Esophagus squamous epithelium (tissue), 5 donors: ENCODE results near the gene OSBPL10. TPM values are rescaled to one million over a fixed set of nuclear protein-coding genes. Genes with fewer than 3 reads are reported as not detected.

Experiments used
- DNase-seq: peaks from one replicate; lab custom pipeline; 2025; lab: John Stamatoyannopoulos, UW
- H3K27ac ChIP-seq, 4 donors: fragments of 200-600 bp; sonication (generic); one replicate each; pipeline ENCODE4 v1.5.1; 2016 to 2019; ENCODE audit warnings: mild to moderate bottlenecking in 1 of 4
- H3K27me3 ChIP-seq, 4 donors: fragments of 200-600 bp; sonication (generic); 1 replicate in 3 of 4; 2 replicates in 1 of 4; pipeline versions ENCODE4 v1.5.1 to v1.6.0; 2017 to 2021; ENCODE audit warnings: antibody characterized with exemption in 1 of 4
- H3K36me3 ChIP-seq, 3 donors: fragments of 200-600 bp; sonication (generic); one replicate each; pipeline ENCODE4 v1.5.1; 2016 to 2019
- H3K4me1 ChIP-seq, 3 donors: fragments of 200-600 bp; sonication (generic); one replicate each; pipeline ENCODE4 v1.5.1; 2017 to 2019
- H3K4me3 ChIP-seq, 4 donors: fragments of 200-600 bp; sonication (generic); 1 replicate in 3 of 4; 2 replicates in 1 of 4; pipeline ENCODE4 v1.5.1; 2016 to 2019; ENCODE audit warnings: mild to moderate bottlenecking in 2 of 4, moderate library complexity in 1 of 4
- H3K9me3 ChIP-seq, 3 donors: fragments of 200-600 bp; sonication (generic); one replicate each; pipeline ENCODE4 v1.5.1; 2016 to 2019
- POLR2A ChIP-seq, 4 donors: fragments of 450-650 bp; IDR thresholded peaks; one replicate each; pipeline ENCODE4 v1.6.1; 2017; ENCODE audit warnings: antibody characterized with exemption in 4 of 4, mild to moderate bottlenecking in 4 of 4, moderate library complexity in 3 of 4
- WGBS, 2 donors: methylation state at CpG; one replicate each; pipeline ENCODE4 v1.1.5; 2018; 5-methylcytosine and 5-hydroxymethylcytosine counted together
- intact Hi-C: fragments of 100-400 bp; cut with DNase I; formaldehyde crosslinking; loops from one replicate; pipeline ENCODE4 v1.15.0; 2022
- total RNA-seq, 4 donors: library from RNA; depleted of rRNA; stranded (reverse); fragments of >200 nt; gene quantifications; one replicate each; pipeline ENCODE4 v1.1.0, GENCODE V29; 2016
- TF ChIP-seq, protein P1 (sequence below), 6 experiments: fragments of 450-650 bp in 4 of 6; fragments of 200-600 bp in 2 of 6; sonication (generic) in 2 of 6; IDR thresholded peaks; one replicate each; pipeline ENCODE4 v1.5.1; 2016 to 2019; ENCODE audit warnings: antibody characterized with exemption in 6 of 6, mild to moderate bottlenecking in 4 of 6, moderate library complexity in 4 of 6
- donor health status: DM: yes; HTN: yes; CAD: no.

Gene OSBPL10
- total RNA-seq, 4 donors from 2014 or later, result 13.8 to 65.3 (median 41.0) TPM

DNA sequence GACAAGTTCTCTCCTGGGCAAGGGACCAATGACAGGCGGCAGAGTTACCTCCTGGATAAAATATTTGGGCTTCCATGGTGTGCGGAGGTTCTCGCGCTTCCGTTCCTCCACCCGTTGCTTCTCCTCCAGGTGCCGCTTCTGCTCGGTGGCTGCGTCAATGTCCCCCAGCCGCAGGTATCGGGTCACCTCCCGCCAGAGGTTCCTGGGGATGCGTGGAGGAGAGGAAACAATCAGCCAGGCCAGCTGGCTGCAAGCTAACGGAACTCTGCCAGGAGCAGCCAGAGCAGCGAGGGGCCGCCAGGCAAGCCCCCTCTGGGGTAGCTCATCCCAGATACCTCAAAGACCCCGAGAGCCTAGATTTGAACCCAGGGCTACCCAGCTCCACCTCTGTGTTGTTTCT, 317.0 kb downstream of the OSBPL10 start:
- H3K4me3 ChIP-seq, result no peak overlapping the region
- no peaks in the 10 kb centered on the region for H3K27me3 ChIP-seq
- peaks cover 0 to 63% (median 0%) of the 10 kb centered on the region in 3 donors for H3K36me3 ChIP-seq
- WGBS, 2 donors, result 100% methylated on average over 3 to 4 of the region's 17 CpGs
- TF ChIP-seq, protein P1, sequence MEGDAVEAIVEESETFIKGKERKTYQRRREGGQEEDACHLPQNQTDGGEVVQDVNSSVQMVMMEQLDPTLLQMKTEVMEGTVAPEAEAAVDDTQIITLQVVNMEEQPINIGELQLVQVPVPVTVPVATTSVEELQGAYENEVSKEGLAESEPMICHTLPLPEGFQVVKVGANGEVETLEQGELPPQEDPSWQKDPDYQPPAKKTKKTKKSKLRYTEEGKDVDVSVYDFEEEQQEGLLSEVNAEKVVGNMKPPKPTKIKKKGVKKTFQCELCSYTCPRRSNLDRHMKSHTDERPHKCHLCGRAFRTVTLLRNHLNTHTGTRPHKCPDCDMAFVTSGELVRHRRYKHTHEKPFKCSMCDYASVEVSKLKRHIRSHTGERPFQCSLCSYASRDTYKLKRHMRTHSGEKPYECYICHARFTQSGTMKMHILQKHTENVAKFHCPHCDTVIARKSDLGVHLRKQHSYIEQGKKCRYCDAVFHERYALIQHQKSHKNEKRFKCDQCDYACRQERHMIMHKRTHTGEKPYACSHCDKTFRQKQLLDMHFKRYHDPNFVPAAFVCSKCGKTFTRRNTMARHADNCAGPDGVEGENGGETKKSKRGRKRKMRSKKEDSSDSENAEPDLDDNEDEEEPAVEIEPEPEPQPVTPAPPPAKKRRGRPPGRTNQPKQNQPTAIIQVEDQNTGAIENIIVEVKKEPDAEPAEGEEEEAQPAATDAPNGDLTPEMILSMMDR (IDR thresholded peaks at IDR 0.05), result no peak
- TF ChIP-seq POLR2A (IDR thresholded peaks at IDR 0.05), result no peak
- no peak overlapping the region for H3K27ac ChIP-seq
- intact Hi-C loops, result no loop called here
- H3K9me3 ChIP-seq, result no peaks in the 10 kb centered on the region
- peaks cover 0 to 6% (median 0%) of the 10 kb centered on the region in 3 donors for H3K4me1 ChIP-seq
- no peak for DNase-seq

DNA sequence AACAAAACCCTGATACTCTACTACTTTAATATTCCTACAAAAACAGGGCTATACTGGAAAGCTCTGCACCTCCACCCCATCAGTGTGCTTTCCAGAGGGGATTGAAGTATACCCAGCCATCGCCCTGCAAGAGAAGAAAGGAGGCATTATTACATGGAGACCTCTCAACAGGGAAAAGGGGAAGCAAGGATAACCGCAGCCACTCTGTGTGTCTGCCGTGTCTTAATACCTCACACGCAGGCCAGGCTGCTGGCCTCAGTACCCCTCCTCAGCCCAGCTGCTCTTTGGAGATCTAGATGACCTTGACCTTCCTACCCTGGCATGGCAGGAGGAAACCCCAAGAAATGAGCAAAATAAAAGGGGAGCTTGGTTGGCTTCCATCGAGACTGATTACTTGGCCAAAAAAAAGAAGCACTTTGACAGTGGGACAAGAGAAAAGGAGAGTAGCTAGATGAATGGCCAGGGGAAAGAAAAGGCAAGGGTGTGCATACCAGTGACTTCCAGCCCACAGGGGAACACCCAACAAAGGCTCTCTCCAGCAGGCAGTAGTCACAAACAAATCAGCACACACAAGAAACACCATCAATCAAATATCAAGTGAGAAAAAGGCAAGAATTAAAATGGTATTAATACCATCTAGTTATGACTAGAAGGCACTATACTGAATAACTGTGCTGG, 318.9 kb downstream of the OSBPL10 start:
- intact Hi-C loops, result no loop called here
- DNase-seq, result no peak
- WGBS, 2 donors, result 86 to 88% methylated on average over 5 of the region's 5 CpGs
- no peak overlapping the region for H3K27ac ChIP-seq
- H3K27me3 ChIP-seq, result no peaks in the 10 kb centered on the region
- no peak overlapping the region for H3K4me3 ChIP-seq
- H3K4me1 ChIP-seq, result peaks cover 0 to 6% (median 0%) of the 10 kb centered on the region in 3 donors
- no peaks in the 10 kb centered on the region for H3K9me3 ChIP-seq
- H3K36me3 ChIP-seq, result peaks cover 0 to 66% (median 0%) of the 10 kb centered on the region in 3 donors
- TF ChIP-seq, protein P1 (IDR thresholded peaks at IDR 0.05), result no peak
- no peak for TF ChIP-seq POLR2A (IDR thresholded peaks at IDR 0.05)

DNA sequence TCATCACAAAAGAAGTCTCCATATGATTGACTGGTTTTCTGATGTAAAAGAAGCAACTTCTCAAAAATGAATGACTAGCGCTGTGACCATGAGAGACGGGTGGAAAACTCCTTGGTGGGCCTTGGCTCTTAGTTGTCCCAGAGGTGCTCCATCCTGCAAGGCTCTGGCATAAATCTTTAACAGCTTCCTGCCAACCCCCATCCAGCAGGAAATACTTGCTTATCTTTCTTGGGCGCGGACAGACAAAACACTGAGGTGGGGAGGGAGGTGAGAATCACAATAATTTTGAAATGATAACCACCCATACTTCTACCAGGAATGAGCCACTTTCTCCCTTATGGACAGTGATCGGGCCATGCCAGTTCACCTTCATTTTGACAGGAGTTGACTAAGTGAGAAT, 319.8 kb downstream of the OSBPL10 start:
- peaks cover 0 to 6% (median 0%) of the 10 kb centered on the region in 3 donors for H3K4me1 ChIP-seq
- no peaks in the 10 kb centered on the region for H3K27me3 ChIP-seq
- no peak overlapping the region for H3K4me3 ChIP-seq
- H3K36me3 ChIP-seq, result peaks cover 0 to 70% (median 0%) of the 10 kb centered on the region in 3 donors
- H3K9me3 ChIP-seq, result peaks cover 0 to under 1% (median 0%) of the 10 kb centered on the region in 3 donors
- DNase-seq, result no peak
- TF ChIP-seq POLR2A (IDR thresholded peaks at IDR 0.05), result no peak
- TF ChIP-seq, protein P1 (IDR thresholded peaks at IDR 0.05), result no peak
- WGBS, 2 donors, result 81 to 87% methylated on average over 5 of the region's 5 CpGs
- H3K27ac ChIP-seq, result no peak overlapping the region
- intact Hi-C loops, result no loop called here

DNA sequence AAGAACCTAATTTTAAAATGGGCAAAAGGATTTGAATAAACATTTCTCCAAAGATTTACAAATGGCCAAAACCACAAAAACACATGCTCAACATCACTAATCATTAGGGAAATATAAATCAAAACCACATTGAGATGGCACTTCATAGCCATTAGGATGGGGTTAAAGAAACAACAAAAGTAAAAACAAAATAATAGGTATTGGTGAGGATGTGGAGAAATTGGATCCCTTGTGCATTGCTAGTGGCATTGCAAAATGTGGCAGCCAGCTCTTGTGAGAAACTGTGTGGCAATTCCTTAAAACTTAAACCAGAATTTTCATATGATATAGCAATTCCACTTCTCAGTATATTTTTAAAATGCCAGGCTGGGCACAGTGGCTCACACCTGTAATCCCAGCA, 321.8 kb downstream of the OSBPL10 start:
- no peak overlapping the region for H3K4me3 ChIP-seq
- H3K27me3 ChIP-seq, result no peaks in the 10 kb centered on the region
- intact Hi-C loops, result no loop called here
- peaks cover 0 to 19% (median 8%) of the 10 kb centered on the region in 3 donors for H3K9me3 ChIP-seq
- peaks cover 0 to 65% (median 0%) of the 10 kb centered on the region in 3 donors for H3K36me3 ChIP-seq
- H3K4me1 ChIP-seq, result peaks cover 0 to 6% (median 0%) of the 10 kb centered on the region in 3 donors
- no peak for DNase-seq
- H3K27ac ChIP-seq, result no peak overlapping the region
- TF ChIP-seq POLR2A (IDR thresholded peaks at IDR 0.05), result no peak
- TF ChIP-seq, protein P1 (IDR thresholded peaks at IDR 0.05), result no peak

DNA sequence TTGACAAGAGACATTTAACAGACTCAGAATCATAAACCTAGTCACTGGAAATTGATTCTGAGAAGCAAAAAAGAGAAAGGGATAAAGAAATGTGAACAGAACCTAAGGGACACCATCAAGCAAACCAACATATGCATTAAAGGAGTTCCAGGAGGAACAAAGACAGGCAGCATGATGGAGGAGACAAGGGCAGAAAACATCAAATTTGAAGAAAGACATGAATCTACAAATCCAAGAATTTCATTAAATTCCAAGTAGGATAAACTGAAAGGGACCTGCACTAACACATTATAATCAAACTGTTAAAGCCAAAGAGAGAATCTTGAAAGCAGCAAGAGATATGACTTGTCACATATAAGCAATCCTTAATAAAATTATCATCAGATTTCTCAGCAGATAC, 326.1 kb downstream of the OSBPL10 start:
- H3K27ac ChIP-seq, result no peak overlapping the region
- peaks cover 0 to 62% (median 40%) of the 10 kb centered on the region in 3 donors for H3K9me3 ChIP-seq
- intact Hi-C loops, result no loop called here
- DNase-seq, result no peak
- no peak overlapping the region for H3K4me3 ChIP-seq
- TF ChIP-seq, protein P1 (IDR thresholded peaks at IDR 0.05), result no peak
- no peak for TF ChIP-seq POLR2A (IDR thresholded peaks at IDR 0.05)
- H3K36me3 ChIP-seq, result peaks cover 0 to 40% (median 0%) of the 10 kb centered on the region in 3 donors
- no peaks in the 10 kb centered on the region for H3K4me1 ChIP-seq
- no peaks in the 10 kb centered on the region for H3K27me3 ChIP-seq
